H1 (cell line): ENCODE data around the gene MAML3. TPM values are rescaled to one million over a fixed set of nuclear protein-coding genes. Genes with fewer than 3 reads are reported as not detected.

ENCODE experiments used
- CTCF ChIA-PET: fragments of 300-600 bp; sonication (Branson Sonifier 250); formaldehyde crosslinking; loops from one replicate; lab custom pipeline; 2021; ENCODE audit not compliant: partially characterized antibody; lab: Charles Lee
- POLR2A ChIA-PET: fragments of 300-600 bp; sonication (Branson Sonifier 250); formaldehyde crosslinking; loops from one replicate; lab custom pipeline; 2021; ENCODE audit warnings: inconsistent platforms; ENCODE audit not compliant: partially characterized antibody; lab: Charles Lee
- DNase-seq, 2 experiments: peaks; one replicate each; pipeline versions ENCODE4 v3.0.0 to v3.0.0-alpha.2; 2010 to 2022; ENCODE audit warnings: low spot score in 2 of 2, low read depth in 1 of 2, mixed read lengths in 1 of 2
- FAIRE-seq: peaks from 2 replicates; lab custom pipeline; 2011; peaks lifted over from hg19 to GRCh38; lab: Jason Lieb, UNC
- H2AFZ ChIP-seq: 2 replicates; pipeline ENCODE4 v1.8.1; 2012; ENCODE audit warnings: low read length, inconsistent platforms
- H2AK5ac ChIP-seq: 2 replicates; pipeline ENCODE4 v1.6.1; 2013; ENCODE audit warnings: low read depth, low read length
- H2BK120ac ChIP-seq: replicated peaks from 2 replicates; pipeline ENCODE3; 2013; ENCODE audit warnings: low read depth, low read length, inconsistent platforms
- H2BK12ac ChIP-seq: 2 replicates; pipeline ENCODE4 v1.6.1; 2013; ENCODE audit warnings: low read depth, low read length
- H2BK15ac ChIP-seq: 2 replicates; pipeline ENCODE4 v1.6.1; 2013; ENCODE audit warnings: low read length
- H2BK20ac ChIP-seq: 2 replicates; pipeline ENCODE4 v1.6.1; 2013; ENCODE audit warnings: low read length
- H2BK5ac ChIP-seq: 2 replicates; pipeline ENCODE4 v1.6.1; 2013; ENCODE audit warnings: low read depth, low read length
- H3K14ac ChIP-seq: 2 replicates; pipeline ENCODE4 v1.6.1; 2013; ENCODE audit warnings: inconsistent platforms; ENCODE audit not compliant: insufficient read length
- H3K18ac ChIP-seq: 2 replicates; pipeline ENCODE4 v1.6.1; 2013; ENCODE audit warnings: low read length; ENCODE audit errors: extremely low read depth
- H3K23ac ChIP-seq: 2 replicates; pipeline ENCODE4 v1.6.1; 2013; ENCODE audit warnings: inconsistent platforms; ENCODE audit not compliant: insufficient read length
- H3K23me2 ChIP-seq: 2 replicates; pipeline ENCODE4 v1.6.1; 2013; ENCODE audit warnings: low read depth, low read length
- H3K27ac ChIP-seq: 2 replicates; pipeline ENCODE4 v1.6.1; 2011; ENCODE audit warnings: low read depth, low read length, inconsistent platforms
- H3K27me3 ChIP-seq, 4 experiments: replicated peaks in 1 of 4; 1 replicate in 1 of 4; 2 replicates in 3 of 4; pipeline versions ENCODE4 v1.6.1 to v1.8.1; 2011 to 2013; ENCODE audit warnings: low read length in 3 of 4, mild to moderate bottlenecking in 3 of 4, inconsistent platforms in 2 of 4, mixed read lengths in 2 of 4, moderate library complexity in 1 of 4; ENCODE audit not compliant: control insufficient read depth in 3 of 4, insufficient read depth in 3 of 4; ENCODE audit errors: extremely low read depth in 1 of 4
- H3K36me3 ChIP-seq, 4 experiments: 2 replicates each; pipeline versions ENCODE4 v1.6.1 to v1.8.1; 2011 to 2013; ENCODE audit warnings: mild to moderate bottlenecking in 4 of 4, low read length in 3 of 4, moderate library complexity in 2 of 4, control low read depth in 1 of 4, inconsistent platforms in 1 of 4; ENCODE audit not compliant: insufficient read depth in 4 of 4, control insufficient read depth in 2 of 4
- H3K4ac ChIP-seq: replicated peaks from 2 replicates; pipeline ENCODE3; 2013; ENCODE audit warnings: low read length, low read depth, mixed read lengths, inconsistent platforms; ENCODE audit not compliant: insufficient read length
- H3K4me1 ChIP-seq, 4 experiments: replicated peaks in 1 of 4; 1 replicate in 1 of 4; 2 replicates in 3 of 4; pipeline versions ENCODE4 v1.6.1 to v1.8.1; 2011 to 2013; ENCODE audit warnings: low read length in 3 of 4, inconsistent platforms in 2 of 4, mixed read lengths in 1 of 4; ENCODE audit not compliant: insufficient read depth in 4 of 4, control insufficient read depth in 3 of 4
- H3K4me2 ChIP-seq, 2 experiments: 2 replicates each; pipeline versions ENCODE4 v1.6.1 to v1.8.1; 2011 to 2013; ENCODE audit warnings: low read depth in 2 of 2, low read length in 2 of 2, control low read depth in 1 of 2, inconsistent platforms in 1 of 2, mild to moderate bottlenecking in 1 of 2; ENCODE audit not compliant: insufficient read depth in 1 of 2
- H3K4me3 ChIP-seq, 4 experiments: fragments of 200-600, 300-600 bp in 1 of 4; sonication (generic), shearing (Covaris generic), sonication (Bioruptor Twin) in 1 of 4; 2 replicates each; pipeline versions ENCODE4 v1.5.1 to v1.8.1; 2011 to 2016; ENCODE audit warnings: low read length in 4 of 4, low read depth in 3 of 4, control low read depth in 2 of 4, inconsistent platforms in 2 of 4, mild to moderate bottlenecking in 2 of 4, mixed read lengths in 1 of 4, moderate library complexity in 1 of 4; ENCODE audit not compliant: insufficient read depth in 2 of 4; ENCODE audit errors: extremely low read depth in 1 of 4
- H3K56ac ChIP-seq: replicated peaks from 2 replicates; pipeline ENCODE3; 2013; ENCODE audit warnings: low read depth, mild to moderate bottlenecking, mixed read lengths, low read length, inconsistent platforms; ENCODE audit not compliant: insufficient read length
- H3K79me1 ChIP-seq: 2 replicates; pipeline ENCODE4 v1.6.1; 2013; ENCODE audit warnings: low read depth, low read length, control low read depth
- H3K79me2 ChIP-seq, 2 experiments: 2 replicates each; pipeline versions ENCODE4 v1.6.1 to v1.8.1; 2012 to 2013; ENCODE audit warnings: low read length in 2 of 2, mild to moderate bottlenecking in 2 of 2, inconsistent platforms in 1 of 2; ENCODE audit not compliant: insufficient read depth in 2 of 2, control insufficient read depth in 1 of 2
- H3K9ac ChIP-seq, 4 experiments: replicated peaks in 1 of 4; 1 replicate in 1 of 4; 2 replicates in 3 of 4; pipeline versions ENCODE4 v1.6.1 to v1.8.1; 2011 to 2013; ENCODE audit warnings: low read depth in 3 of 4, low read length in 3 of 4, control low read depth in 2 of 4, mild to moderate bottlenecking in 2 of 4, moderate library complexity in 2 of 4, inconsistent platforms in 1 of 4; ENCODE audit errors: extremely low read depth in 1 of 4
- H3K9me3 ChIP-seq, 2 experiments: 2 replicates each; pipeline versions ENCODE4 v1.6.1 to v1.8.1; 2012 to 2013; ENCODE audit warnings: mild to moderate bottlenecking in 2 of 2, moderate library complexity in 2 of 2, control low read depth in 1 of 2, inconsistent platforms in 1 of 2, low read depth in 1 of 2, low read length in 1 of 2, mixed read lengths in 1 of 2; ENCODE audit not compliant: insufficient read depth in 2 of 2
- H4K20me1 ChIP-seq, 2 experiments: replicated peaks in 1 of 2; 2 replicates each; pipeline versions ENCODE3 to v1.8.1; 2011 to 2013; ENCODE audit warnings: inconsistent platforms in 2 of 2, low read length in 2 of 2, mild to moderate bottlenecking in 1 of 2; ENCODE audit not compliant: insufficient read depth in 2 of 2, control insufficient read depth in 1 of 2
- H4K5ac ChIP-seq: 2 replicates; pipeline ENCODE4 v1.6.1; 2013; ENCODE audit warnings: low read length, low read depth, mixed read lengths, inconsistent platforms; ENCODE audit not compliant: insufficient read length
- H4K8ac ChIP-seq: 2 replicates; pipeline ENCODE4 v1.8.0; 2013; ENCODE audit warnings: mild to moderate bottlenecking, moderate library complexity, low read length, inconsistent platforms; ENCODE audit not compliant: insufficient read depth; ENCODE audit errors: extremely low read depth
- H4K91ac ChIP-seq: replicated peaks from 2 replicates; pipeline ENCODE3; 2013; ENCODE audit warnings: low read length, mixed read lengths, inconsistent platforms; ENCODE audit not compliant: insufficient read length
- ASH2L ChIP-seq: fragments of 200-600, 300-600 bp; sonication (generic); IDR thresholded peaks from one replicate; pipeline ENCODE4 v1.7.1; 2017; ENCODE audit warnings: low read length
- CBX5 ChIP-seq: fragments of 300-800, 300-1000 bp; sonication (generic); IDR thresholded peaks from 2 replicates; pipeline ENCODE4 v1.7.1; 2016; ENCODE audit warnings: antibody characterized with exemption, low read length, low read depth
- CHD2 ChIP-seq: IDR thresholded peaks from 2 replicates; pipeline ENCODE4 v1.6.1; 2012; ENCODE audit warnings: low read length, improper control_type of control experiment
- E2F6 ChIP-seq: IDR thresholded peaks from 2 replicates; pipeline ENCODE4 v1.6.1; 2012; ENCODE audit warnings: inconsistent platforms
- KDM5A ChIP-seq: fragments of 200-600 bp; IDR thresholded peaks from 2 replicates; pipeline ENCODE4 v1.7.1; 2012; ENCODE audit warnings: mild to moderate bottlenecking, low read length, inconsistent platforms, mixed read lengths
- MAFK ChIP-seq: IDR thresholded peaks from 2 replicates; pipeline ENCODE4 v1.6.1; 2012; ENCODE audit warnings: low read depth, mild to moderate bottlenecking, improper control_type of control experiment, low read length
- POLR2AphosphoS5 ChIP-seq: IDR thresholded peaks from 2 replicates; pipeline ENCODE4 v1.6.1; 2011; ENCODE audit warnings: low read depth, low read length
- RNF2 ChIP-seq: fragments of 200-900, 300-1000 bp; sonication (generic); IDR thresholded peaks from 2 replicates; pipeline ENCODE4 v1.7.1; 2016; ENCODE audit warnings: borderline replicate concordance, low read depth, mild to moderate bottlenecking, antibody characterized with exemption, low read length; ENCODE audit not compliant: poor library complexity, severe bottlenecking; ENCODE audit errors: missing control alignments
- SIRT6 ChIP-seq: IDR thresholded peaks from one replicate; pipeline ENCODE4 v1.7.1; 2012; ENCODE audit warnings: low read length, inconsistent platforms
- SIX5 ChIP-seq: IDR thresholded peaks from 2 replicates; pipeline ENCODE4 v1.6.1; 2011; ENCODE audit warnings: mild to moderate bottlenecking, low read depth, low read length
- USF2 ChIP-seq: IDR thresholded peaks from 2 replicates; pipeline ENCODE4 v1.6.1; 2011; ENCODE audit warnings: low read length, improper control_type of control experiment
- WGBS, 2 experiments: shearing (Covaris generic) in 1 of 2; methylation state at CpG; one replicate each; pipeline versions ENCODE4 v1.1.6 to v1.1.7; 2013 to 2015; ENCODE audit warnings: low lambda C conversion rate in 2 of 2, mixed read lengths in 2 of 2, inconsistent platforms in 1 of 2, low coverage in 1 of 2, missing lambda C conversion rate in 1 of 2; ENCODE audit not compliant: insufficient replicate concordance in 2 of 2, insufficient coverage in 1 of 2, insufficient read length in 1 of 2; ENCODE audit errors: extremely low coverage in 1 of 2, missing lambda C conversion rate in 1 of 2; 5-methylcytosine and 5-hydroxymethylcytosine counted together
- polyA plus RNA-seq, 7 experiments: library from polyadenylated mRNA; depleted of rRNA in 3 of 7; stranded (reverse) in 5 of 7; unstranded in 2 of 7; fragments of >200 nt in 5 of 7; fragments of 200-250 nt in 2 of 7; gene quantifications; 1 replicate in 5 of 7; 2 replicates in 1 of 7; 4 replicates in 1 of 7; pipeline versions ENCODE4 v1.2.1 to v1.2.3, GENCODE V29; 2011 to 2013; ENCODE audit warnings: missing spikeins in 2 of 7, mixed read lengths in 2 of 7
- total RNA-seq: library from RNA; stranded (reverse); fragmentation: NEBNext Ultra II Directional; extraction: Animal tissue kit (Norgen Biotek cat#: 25700); gene quantifications from 2 replicates; pipeline ENCODE4 v1.2.1, GENCODE V29; 2021

MAML3 gene
- total and polyA plus RNA-seq, 2 of the 8 experiments (the other 6 are each of a cell fraction or from before 2014, with no cell fraction given), result 2.1 to 5.7 TPM

DNA sequence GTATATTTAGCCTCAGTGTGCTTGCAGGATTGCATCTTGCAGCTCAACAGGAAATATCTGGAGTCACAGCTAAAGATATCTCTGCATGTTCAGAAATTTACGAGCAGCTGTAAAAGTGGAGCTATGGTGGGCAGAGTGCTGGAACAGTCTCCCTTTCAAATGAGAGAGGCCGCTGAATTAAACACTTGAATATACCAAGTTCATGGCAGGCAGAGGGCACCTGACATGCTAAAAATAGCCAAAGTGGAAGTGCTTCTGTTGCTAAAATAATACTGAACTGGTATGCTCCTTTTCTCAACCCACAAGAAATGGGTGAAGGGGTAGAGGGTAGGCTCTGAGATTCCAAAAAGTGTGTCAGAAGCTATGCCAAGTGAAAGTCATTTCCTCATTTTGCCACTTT, 390.3 kb downstream of the MAML3 start:
- H3K27ac ChIP-seq, result no peak overlapping the region
- no peak overlapping the region for H2BK12ac ChIP-seq
- H3K4me2 ChIP-seq, result no peak overlapping the region
- H2BK20ac ChIP-seq, result no peak overlapping the region
- H2AK5ac ChIP-seq, result no peak overlapping the region
- H3K27me3 ChIP-seq, result no peaks in the 10 kb centered on the region; a peak in 1 of 7 replicates
- H3K56ac ChIP-seq, result no peak overlapping the region
- no peak overlapping the region for H3K14ac ChIP-seq
- H3K79me1 ChIP-seq, result no peaks in the 10 kb centered on the region; the same call in 1 of the 2 replicates
- H4K20me1 ChIP-seq, result no peaks in the 10 kb centered on the region
- POLR2A ChIA-PET, result no interaction called here
- no peak for TF ChIP-seq CBX5
- TF ChIP-seq SIX5, result no peak
- no peak for TF ChIP-seq MAFK
- TF ChIP-seq E2F6, result no peak
- no peak for TF ChIP-seq ASH2L
- no peak for TF ChIP-seq KDM5A
- no peak for TF ChIP-seq RNF2
- TF ChIP-seq SIRT6, result no peak
- no peak for TF ChIP-seq CHD2
- no peak for TF ChIP-seq USF2
- no peak for TF ChIP-seq POLR2AphosphoS5
- no peaks in the 10 kb centered on the region for H3K36me3 ChIP-seq
- no peak overlapping the region for H4K5ac ChIP-seq
- no peak overlapping the region for H3K4ac ChIP-seq
- H4K8ac ChIP-seq, result no peak overlapping the region
- H4K91ac ChIP-seq, result no peak overlapping the region
- no peak overlapping the region for H2BK120ac ChIP-seq
- WGBS, 2 experiments, result 91% methylated on average over 2 of the region's 2 CpGs; no CpG with 5 or more reads in 1 of the 2 experiments
- H3K18ac ChIP-seq, result no peak overlapping the region
- no peak overlapping the region for H3K23ac ChIP-seq
- FAIRE-seq (no peak), DNase-seq (no peak)
- H3K23me2 ChIP-seq, result no peaks in the 10 kb centered on the region
- CTCF ChIA-PET, result interaction anchor here (0.5 to 1.4 kb wide), 8 partner anchors 9 to 595 kb away, joined by 3 to 4 read pairs (median 3); no protein-coding TSS in a partner anchor
- H3K4me3 ChIP-seq, result no peak overlapping the region
- peaks cover 0 to 11% (median 5%) of the 10 kb centered on the region in 4 experiments; a peak in 2 of 7 replicates for H3K4me1 ChIP-seq
- no peak overlapping the region for H3K9ac ChIP-seq
- H2BK15ac ChIP-seq, result no peak overlapping the region
- H2BK5ac ChIP-seq, result no peak overlapping the region
- no peak overlapping the region for H2AFZ ChIP-seq
- no peaks in the 10 kb centered on the region for H3K79me2 ChIP-seq
- H3K9me3 ChIP-seq, result no peaks in the 10 kb centered on the region
